Activated T-helper 1 cell treated with Interleukin-2 at 50 U/mL for 16 hours (primary cell): ENCODE results near the gene UBE2J2.

Experiments
- DNase-seq: peaks from one replicate; pipeline ENCODE4 v3.0.0-alpha.2; 2020; ENCODE audit warnings: low read depth

UBE2J2 gene

DNA sequence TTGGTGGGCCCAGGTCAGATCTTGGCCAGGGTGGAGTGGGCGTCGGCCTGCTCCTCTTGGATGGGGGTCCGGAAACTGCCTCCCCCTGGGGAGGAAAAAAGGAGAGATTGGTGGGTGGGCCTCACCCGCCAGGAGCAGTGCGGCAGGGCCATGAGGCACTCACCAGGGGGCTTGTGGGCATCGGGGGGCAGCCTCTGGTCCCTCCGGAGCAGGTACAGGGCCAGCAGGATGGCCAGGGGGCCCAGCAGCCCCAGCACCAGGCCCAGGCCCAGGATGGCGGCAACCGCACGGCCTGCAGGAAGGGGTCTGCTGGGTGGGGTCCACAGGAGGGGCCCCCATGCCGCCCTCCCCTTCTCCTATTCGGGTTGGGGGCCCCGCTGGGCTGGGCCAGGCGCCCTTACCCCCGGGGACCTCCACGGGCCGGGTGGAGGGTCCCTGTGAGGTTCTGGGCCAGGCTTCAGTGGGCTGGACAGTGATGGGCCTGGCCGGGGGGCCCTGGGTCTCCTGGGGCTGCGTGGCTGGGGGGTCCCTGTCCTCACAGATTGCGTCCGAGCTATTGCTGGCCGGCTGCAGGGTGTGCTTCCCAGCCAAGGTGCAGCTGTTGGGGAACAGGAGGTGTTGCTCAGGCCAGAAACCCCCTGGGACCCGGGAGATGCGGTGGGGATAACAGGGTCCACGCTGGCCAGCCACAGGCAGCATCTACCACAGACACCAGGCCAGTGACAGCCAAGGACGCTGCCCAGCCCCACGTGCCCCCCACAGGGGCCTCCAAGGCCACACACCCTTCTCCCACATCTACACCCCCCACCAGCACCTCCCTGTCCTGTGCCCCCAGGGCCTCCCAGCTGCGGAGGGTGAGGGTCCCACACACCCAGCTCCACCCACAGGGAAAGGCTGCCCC is 61.9 kb downstream of the UBE2J2 start:
- no peak for DNase-seq

- no peak for DNase-seq
Measured at GRCh38 chr1:1210726-1211540, 62.7 kb downstream of the UBE2J2 start.

DNA sequence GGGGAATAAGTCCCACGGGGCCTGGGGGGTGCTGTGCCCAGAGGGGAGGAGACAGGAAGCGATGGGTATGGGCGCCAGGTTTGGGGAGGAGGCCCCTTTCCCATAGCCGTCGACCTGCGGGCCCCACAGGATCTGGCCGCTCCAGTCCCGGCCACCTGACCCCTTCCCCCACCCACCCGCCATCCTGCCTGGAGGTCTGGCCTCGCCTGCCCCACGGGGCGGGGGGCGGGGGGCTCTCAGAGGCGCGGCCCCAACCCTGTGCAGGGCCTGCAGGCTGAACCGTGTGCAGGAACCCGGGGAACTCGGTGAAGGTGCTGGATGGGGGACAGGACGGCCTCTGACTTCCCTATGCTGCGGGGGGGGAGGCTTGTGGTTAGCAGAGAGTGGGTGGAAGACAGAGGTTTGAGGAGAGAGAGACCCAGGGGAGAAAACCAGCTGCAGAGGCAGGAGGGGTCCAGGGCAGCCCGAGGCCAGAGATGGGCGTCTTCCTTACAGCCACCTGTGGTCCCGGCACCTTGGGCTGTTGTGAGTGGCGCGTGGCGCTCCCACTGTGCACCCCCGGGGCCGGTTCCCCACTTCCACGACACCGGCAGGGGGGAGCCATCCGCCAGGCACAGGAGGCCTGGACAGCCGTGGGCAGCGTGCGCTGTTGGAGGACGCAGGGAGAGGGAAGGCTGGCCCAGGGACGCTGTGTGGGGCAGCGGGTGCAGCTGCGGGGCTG is 64.8 kb downstream of the UBE2J2 start:
- DNase-seq = no peak

- DNase-seq = no peak
Measured at GRCh38 chr1:1207571-1207892, 66.1 kb downstream of the UBE2J2 start.

DNA sequence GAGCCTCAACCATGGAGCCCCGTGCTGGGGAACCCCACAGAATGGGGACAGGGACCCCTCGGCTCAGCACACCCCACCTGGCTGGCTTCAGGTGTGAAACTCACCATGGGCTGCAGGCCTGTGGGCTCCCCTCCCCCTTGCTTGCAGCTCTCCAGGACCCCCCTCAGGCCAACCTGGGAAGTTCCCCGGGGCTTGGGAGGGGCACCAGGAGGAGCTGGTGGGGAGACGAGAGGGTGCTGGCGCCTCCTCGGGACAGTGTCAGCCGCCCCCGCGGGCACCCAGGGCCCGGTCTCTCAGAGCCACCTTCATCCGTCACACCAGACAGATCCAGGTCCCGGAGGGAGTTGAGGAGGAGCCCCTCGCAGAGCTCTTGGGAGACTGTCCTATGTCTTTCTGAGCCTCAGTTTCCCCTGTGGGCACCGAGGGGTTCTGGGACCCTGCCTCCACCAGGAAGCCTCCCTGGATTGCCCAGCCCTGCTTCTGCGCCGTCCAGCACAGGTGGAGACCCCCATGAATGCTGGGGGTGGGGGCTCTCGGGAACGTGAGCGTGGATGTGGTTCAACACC is 66.6 kb downstream of the UBE2J2 start:
- DNase-seq = no peak

- no peak for DNase-seq
Measured at GRCh38 chr1:1206376-1206965, 67.2 kb downstream of the UBE2J2 start, which contains the start of gene TNFRSF18. TSS of gene TNFRSF18 (minus strand) at chr1:1206592. CDS start at chr1:1206571, 21 bp downstream.

GRCh38 chr1:1205769-1206375 is 67.8 kb downstream of the UBE2J2 start:
- no peak for DNase-seq

DNA sequence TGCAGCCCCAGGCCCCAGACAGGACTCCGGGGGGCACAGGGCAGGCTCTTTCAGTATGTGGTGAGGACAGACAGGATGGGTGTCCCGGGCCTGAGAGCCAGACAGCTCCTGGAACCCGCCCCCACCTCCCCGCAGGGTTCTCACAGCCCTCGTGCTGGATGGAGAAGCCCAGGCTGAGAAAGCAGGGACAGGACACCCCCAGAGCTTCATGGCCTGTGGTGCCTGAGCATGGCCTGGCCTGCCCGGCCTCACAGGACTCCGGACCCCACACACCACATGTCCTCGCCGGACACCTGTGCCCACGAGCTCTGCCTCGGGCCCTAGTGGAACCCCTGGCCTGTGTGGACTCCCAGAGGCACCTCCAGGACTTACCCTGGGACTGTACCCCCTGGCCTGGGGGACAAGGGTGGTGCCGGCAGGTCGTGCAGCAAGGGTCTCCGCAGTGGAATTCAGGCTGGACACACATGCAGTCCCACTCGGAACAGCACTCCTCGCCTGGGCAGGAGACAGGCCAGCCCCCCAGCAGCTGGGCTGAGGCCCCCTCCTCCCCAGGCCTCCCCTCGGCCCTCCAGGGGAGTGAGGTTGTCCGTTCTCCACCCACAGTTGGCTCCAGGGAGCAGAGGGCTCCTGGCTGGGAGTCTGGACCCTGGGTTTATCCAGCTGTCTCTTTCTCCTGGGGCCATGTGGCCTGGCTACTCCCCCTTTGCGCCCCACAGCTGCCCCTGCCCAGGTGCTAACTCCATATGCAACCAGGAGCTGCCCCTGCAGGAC is 68.5 kb downstream of the UBE2J2 start:
- no peak for DNase-seq

GRCh38 chr1:1204425-1204920 is 69.2 kb downstream of the UBE2J2 start:
- no peak for DNase-seq
